ENCODE data around the gene GAS2.

GAS2 gene

DNA sequence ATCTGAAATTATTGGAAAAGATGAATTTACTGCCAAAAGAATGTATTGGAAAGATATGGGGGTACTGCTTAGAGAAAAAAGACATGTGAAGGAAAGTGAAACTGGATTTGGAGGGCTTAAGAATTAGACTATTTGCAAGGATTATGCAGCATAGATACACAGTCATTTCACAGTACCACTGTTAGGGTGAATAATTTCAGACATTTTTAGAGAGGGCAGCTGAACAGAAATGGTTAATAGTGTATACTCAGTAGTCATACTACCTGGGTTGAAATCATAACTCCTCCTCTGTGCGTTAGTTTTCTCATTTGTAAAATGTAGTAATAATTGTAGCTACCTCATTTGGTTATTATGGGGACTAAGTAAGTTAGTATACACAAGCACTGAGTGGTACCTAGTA, 33.0 kb downstream of the GAS2 start:
- Histone ChIP-seq H3K9me3 (ENCODE audit: control insufficient read depth, insufficient read depth, low read depth, low read length) (no peaks in the 10 kb centered on the region), H3K27ac (ENCODE audit: extremely low read depth, low read depth, low read length) (no peak overlapping the region), H3K4me1 (ENCODE audit: control insufficient read depth, insufficient read depth, low read length) (no peaks in the 10 kb centered on the region), H3K36me3 (ENCODE audit: control insufficient read depth in 2 of 2, insufficient read depth in 1 of 2, low read length in 2 of 2) (no peaks in the 10 kb centered on the region), H3K4me3 (ENCODE audit: low read depth, low read length) (no peak overlapping the region)
- ChIA-PET CTCF (no interaction called here), POLR2A (no interaction called here)
- TF ChIP-seq ZNF544 (tag by site-specific recombination; IDR thresholded peaks at IDR 0.05) (no peak), RBAK (tag by site-specific recombination; IDR thresholded peaks at IDR 0.05) (no peak), ZNF768 (tag by site-specific recombination; IDR thresholded peaks at IDR 0.05) (no peak), ZNF792 (tag by site-specific recombination; IDR thresholded peaks at IDR 0.05) (no peak), ZNF202 (tag by site-specific recombination; IDR thresholded peaks at IDR 0.05; ENCODE audit: borderline replicate concordance) (no peak), BCL11B (tag by site-specific recombination; IDR thresholded peaks at IDR 0.05; ENCODE audit: low read depth) (no peak), ZNF248 (tag by site-specific recombination; IDR thresholded peaks at IDR 0.05) (no peak), ZNF274 (IDR thresholded peaks at IDR 0.05; ENCODE audit: low read length) (no peak), ZNF274 (tag by site-specific recombination; IDR thresholded peaks at IDR 0.05; ENCODE audit: borderline replicate concordance) (no peak), KLF7 (tag by site-specific recombination; IDR thresholded peaks at IDR 0.05; ENCODE audit: borderline replicate concordance) (no peak), ZNF266 (tag by site-specific recombination; IDR thresholded peaks at IDR 0.05; ENCODE audit: low read depth) (no peak), ZFP3 (tag by site-specific recombination; IDR thresholded peaks at IDR 0.05; ENCODE audit: low read depth) (no peak), ZNF701 (tag by site-specific recombination; IDR thresholded peaks at IDR 0.05) (no peak), ZBTB8A (tag by site-specific recombination; IDR thresholded peaks at IDR 0.05) (no peak), KLF16 (tag by site-specific recombination; IDR thresholded peaks at IDR 0.05) (no peak)
- TF ChIP-seq, protein P1, sequence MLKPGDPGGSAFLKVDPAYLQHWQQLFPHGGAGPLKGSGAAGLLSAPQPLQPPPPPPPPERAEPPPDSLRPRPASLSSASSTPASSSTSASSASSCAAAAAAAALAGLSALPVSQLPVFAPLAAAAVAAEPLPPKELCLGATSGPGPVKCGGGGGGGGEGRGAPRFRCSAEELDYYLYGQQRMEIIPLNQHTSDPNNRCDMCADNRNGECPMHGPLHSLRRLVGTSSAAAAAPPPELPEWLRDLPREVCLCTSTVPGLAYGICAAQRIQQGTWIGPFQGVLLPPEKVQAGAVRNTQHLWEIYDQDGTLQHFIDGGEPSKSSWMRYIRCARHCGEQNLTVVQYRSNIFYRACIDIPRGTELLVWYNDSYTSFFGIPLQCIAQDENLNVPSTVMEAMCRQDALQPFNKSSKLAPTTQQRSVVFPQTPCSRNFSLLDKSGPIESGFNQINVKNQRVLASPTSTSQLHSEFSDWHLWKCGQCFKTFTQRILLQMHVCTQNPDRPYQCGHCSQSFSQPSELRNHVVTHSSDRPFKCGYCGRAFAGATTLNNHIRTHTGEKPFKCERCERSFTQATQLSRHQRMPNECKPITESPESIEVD (tag by site-specific recombination; IDR thresholded peaks at IDR 0.05) = no peak
- TF ChIP-seq, protein P2, sequence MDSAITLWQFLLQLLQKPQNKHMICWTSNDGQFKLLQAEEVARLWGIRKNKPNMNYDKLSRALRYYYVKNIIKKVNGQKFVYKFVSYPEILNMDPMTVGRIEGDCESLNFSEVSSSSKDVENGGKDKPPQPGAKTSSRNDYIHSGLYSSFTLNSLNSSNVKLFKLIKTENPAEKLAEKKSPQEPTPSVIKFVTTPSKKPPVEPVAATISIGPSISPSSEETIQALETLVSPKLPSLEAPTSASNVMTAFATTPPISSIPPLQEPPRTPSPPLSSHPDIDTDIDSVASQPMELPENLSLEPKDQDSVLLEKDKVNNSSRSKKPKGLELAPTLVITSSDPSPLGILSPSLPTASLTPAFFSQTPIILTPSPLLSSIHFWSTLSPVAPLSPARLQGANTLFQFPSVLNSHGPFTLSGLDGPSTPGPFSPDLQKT (IDR thresholded peaks at IDR 0.05; ENCODE audit: borderline replicate concordance, low read depth, low read length) = no peak
- TF ChIP-seq, protein P3, sequence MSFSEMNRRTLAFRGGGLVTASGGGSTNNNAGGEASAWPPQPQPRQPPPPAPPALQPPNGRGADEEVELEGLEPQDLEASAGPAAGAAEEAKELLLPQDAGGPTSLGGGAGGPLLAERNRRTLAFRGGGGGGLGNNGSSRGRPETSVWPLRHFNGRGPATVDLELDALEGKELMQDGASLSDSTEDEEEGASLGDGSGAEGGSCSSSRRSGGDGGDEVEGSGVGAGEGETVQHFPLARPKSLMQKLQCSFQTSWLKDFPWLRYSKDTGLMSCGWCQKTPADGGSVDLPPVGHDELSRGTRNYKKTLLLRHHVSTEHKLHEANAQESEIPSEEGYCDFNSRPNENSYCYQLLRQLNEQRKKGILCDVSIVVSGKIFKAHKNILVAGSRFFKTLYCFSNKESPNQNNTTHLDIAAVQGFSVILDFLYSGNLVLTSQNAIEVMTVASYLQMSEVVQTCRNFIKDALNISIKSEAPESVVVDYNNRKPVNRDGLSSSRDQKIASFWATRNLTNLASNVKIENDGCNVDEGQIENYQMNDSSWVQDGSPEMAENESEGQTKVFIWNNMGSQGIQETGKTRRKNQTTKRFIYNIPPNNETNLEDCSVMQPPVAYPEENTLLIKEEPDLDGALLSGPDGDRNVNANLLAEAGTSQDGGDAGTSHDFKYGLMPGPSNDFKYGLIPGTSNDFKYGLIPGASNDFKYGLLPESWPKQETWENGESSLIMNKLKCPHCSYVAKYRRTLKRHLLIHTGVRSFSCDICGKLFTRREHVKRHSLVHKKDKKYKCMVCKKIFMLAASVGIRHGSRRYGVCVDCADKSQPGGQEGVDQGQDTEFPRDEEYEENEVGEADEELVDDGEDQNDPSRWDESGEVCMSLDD (tag by site-specific recombination; IDR thresholded peaks at IDR 0.05) = no peak
- TF ChIP-seq, protein P4, sequence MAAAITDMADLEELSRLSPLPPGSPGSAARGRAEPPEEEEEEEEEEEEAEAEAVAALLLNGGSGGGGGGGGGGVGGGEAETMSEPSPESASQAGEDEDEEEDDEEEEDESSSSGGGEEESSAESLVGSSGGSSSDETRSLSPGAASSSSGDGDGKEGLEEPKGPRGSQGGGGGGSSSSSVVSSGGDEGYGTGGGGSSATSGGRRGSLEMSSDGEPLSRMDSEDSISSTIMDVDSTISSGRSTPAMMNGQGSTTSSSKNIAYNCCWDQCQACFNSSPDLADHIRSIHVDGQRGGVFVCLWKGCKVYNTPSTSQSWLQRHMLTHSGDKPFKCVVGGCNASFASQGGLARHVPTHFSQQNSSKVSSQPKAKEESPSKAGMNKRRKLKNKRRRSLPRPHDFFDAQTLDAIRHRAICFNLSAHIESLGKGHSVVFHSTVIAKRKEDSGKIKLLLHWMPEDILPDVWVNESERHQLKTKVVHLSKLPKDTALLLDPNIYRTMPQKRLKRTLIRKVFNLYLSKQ (tag by site-specific recombination; IDR thresholded peaks at IDR 0.05; ENCODE audit: borderline replicate concordance) = no peak

DNA sequence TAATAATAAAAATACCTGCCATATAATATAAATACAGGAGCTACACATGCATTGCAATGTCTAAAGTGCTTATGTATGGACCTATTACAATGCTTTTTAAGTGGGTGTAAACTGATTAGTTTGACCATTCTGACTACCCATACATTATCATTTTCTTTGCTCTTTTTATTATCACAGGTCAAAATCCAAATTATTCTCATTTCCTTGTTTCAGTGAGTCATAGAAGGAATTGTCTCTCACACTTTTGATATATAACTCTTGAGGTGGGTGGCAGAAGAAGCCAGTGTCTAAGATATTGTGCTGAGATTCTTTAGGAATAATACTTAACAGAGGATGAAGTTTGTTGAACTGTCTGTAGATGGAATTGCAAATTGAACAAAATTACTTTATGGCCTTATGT, 35.6 kb downstream of the GAS2 start:
- no peak overlapping the region for H3K27ac ChIP-seq (ENCODE audit: extremely low read depth, low read depth, low read length)
- no peaks in the 10 kb centered on the region for H3K36me3 ChIP-seq (ENCODE audit: control insufficient read depth in 2 of 2, insufficient read depth in 1 of 2, low read length in 2 of 2)
- H3K4me3 ChIP-seq (ENCODE audit: low read depth, low read length) = no peak overlapping the region
- POLR2A ChIA-PET = no interaction called here
- no peaks in the 10 kb centered on the region for H3K4me1 ChIP-seq (ENCODE audit: control insufficient read depth, insufficient read depth, low read length)
- no peaks in the 10 kb centered on the region for H3K9me3 ChIP-seq (ENCODE audit: control insufficient read depth, insufficient read depth, low read depth, low read length)
- CTCF ChIA-PET = interaction anchor here (0.7 kb wide), 1 partner anchor 30 kb away, joined by 3 read pairs; no protein-coding TSS in a partner anchor
- no peak for TF ChIP-seq ZNF530 (tag by site-specific recombination; IDR thresholded peaks at IDR 0.05; ENCODE audit: low read depth)
- no peak for TF ChIP-seq ZNF433 (tag by site-specific recombination; IDR thresholded peaks at IDR 0.05; ENCODE audit: low read depth)
- TF ChIP-seq GLIS1 (tag by site-specific recombination; IDR thresholded peaks at IDR 0.05) = no peak
- TF ChIP-seq REPIN1 (tag by site-specific recombination; IDR thresholded peaks at IDR 0.05; ENCODE audit: low read depth) = no peak
- TF ChIP-seq ZNF785 (tag by site-specific recombination; IDR thresholded peaks at IDR 0.05) = no peak
- no peak for TF ChIP-seq ZNF394 (tag by site-specific recombination; IDR thresholded peaks at IDR 0.05; ENCODE audit: borderline replicate concordance)
- no peak for TF ChIP-seq ZNF792 (tag by site-specific recombination; IDR thresholded peaks at IDR 0.05)
- no peak for TF ChIP-seq HOXD13 (CRISPR knock-in tag; IDR thresholded peaks at IDR 0.05; ENCODE audit: borderline replicate concordance)
- no peak for TF ChIP-seq MEIS1 (CRISPR knock-in tag; IDR thresholded peaks at IDR 0.05; ENCODE audit: borderline replicate concordance)
- TF ChIP-seq ZBTB21 (tag by site-specific recombination; IDR thresholded peaks at IDR 0.05) = no peak
- no peak for TF ChIP-seq ZNF416 (tag by site-specific recombination; IDR thresholded peaks at IDR 0.05)
- no peak for TF ChIP-seq ZEB2 (tag by site-specific recombination; IDR thresholded peaks at IDR 0.05)
- TF ChIP-seq KLF16 (tag by site-specific recombination; IDR thresholded peaks at IDR 0.05) = no peak
